GM19463 (cell line): ENCODE results near the gene YOD1.
"Not testable (repeated sequence)": the region's sequence is repeated elsewhere in the genome, so short reads cannot be mapped to it uniquely, and the experiment has no call there.

Experiments
- ATAC-seq: cut with Tn5 transposase; IDR thresholded peaks from one replicate; pipeline ENCODE4 v1.9.1; 2021; ENCODE audit warnings: mild to moderate bottlenecking, moderate library complexity; ENCODE audit not compliant: unreplicated experiment

The YOD1 gene

DNA sequence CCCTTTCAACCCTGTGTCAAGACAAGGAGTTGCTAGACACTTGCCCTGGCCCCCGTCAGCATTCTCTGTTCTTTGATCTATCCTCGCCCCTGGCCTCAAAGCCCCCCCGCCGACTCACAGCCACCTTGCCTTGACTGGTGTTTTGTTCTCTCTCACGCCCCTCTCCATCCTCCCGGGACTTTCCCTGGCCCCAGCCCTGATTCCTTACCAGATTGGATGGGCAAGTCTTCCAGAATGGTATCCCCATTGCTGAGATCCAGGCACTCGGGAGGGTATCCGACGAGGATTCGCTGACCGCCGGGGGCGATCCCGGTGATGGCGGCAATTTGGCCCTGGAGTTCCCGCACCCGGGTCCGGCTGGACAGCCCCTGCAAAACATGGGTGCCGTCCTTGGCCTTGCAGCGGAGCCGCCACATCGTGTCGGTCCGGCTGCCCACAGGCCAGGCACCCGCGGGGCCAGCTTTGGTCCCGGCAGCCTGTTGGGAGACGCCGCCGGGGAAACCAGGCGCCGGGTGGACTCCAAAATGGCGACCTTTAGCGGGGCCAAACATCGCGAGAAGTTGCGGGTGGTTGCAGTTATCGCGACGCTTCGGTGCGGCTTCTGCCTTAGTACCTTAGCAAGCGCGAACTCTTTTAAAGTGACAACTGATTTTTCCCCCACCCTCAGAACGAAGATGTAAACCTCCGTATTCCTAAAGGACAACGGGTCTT is 373 bp downstream of the YOD1 start:
- ATAC-seq: peak; percentile 51

DNA sequence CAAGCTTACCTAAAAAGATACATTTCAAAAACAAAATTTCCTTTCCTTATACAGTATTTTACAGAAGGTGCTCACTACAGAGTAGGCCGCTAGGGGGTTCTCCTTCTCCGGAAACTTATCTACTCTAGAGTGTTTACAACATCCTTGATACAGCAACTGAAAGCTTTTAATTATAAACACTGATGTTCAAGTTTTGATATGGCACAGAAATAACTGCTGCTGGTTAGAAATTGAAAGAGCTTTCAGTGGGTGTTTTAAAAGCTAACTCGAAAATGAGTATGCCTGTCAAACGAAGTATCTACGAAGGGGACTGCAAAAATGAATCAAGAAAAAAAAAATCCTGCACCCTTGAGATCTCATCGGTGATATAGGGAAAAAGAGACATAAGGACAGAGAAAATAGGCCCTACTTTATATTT is 1.0 kb downstream of the YOD1 start:
- peak; percentile 27 for ATAC-seq

DNA sequence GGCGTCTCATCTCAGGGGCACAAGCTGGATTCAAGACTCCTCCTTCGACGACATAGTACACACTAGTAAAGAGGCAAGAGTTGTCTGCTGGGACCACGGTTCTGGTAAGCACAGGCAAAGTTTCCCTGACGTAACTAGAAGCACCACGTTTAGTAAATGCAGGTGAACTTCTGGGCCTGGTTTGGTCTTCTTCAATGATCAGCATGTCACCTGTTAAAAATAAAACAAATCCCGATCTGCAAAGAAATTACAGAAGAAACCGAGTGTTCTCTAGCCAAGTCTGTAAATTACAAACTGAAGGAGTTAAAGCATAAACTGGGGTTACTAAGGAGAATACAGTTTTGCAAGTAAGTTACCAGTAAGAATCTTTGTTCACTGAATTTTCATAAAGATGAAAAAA is 1.5 kb downstream of the YOD1 start:
- ATAC-seq: no peak

DNA sequence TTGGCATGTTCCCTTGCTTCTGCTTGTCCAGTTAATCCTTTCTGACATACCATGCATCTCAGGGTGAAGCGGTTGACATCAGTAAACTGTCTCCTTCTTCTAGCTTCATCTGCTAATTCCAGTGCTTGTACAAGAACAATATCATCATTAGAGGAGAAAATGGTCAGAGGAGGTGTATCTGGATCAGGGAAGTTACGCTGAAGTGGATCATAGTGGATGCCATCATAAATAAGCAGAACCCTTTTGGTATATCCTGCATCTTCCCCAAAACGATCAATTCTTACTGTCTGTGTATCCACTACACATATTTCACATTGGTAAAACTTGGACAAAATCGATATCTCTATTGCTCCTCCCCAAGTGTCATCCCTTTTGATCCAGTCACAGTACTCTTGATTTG is 2.0 kb downstream of the YOD1 start:
- no peak for ATAC-seq

DNA sequence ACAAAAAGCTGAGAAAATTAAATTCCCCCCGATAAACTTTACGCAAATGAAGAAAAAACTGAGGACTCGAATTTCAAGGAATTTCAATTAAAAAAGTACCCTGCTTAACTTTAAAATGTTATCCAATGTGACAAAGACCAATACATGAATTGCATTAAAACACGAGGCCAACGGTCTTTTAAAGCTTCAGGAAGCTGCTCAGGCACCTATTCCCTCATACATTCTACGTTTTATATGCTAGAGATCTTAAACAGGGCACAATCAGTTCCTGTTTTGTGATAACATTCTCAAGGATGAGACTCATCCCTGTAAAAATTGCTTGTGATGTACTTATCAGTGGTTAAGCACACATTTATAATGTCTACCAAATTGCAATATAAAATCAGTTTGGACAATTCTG is 3.0 kb downstream of the YOD1 start:
- ATAC-seq: no peak

DNA sequence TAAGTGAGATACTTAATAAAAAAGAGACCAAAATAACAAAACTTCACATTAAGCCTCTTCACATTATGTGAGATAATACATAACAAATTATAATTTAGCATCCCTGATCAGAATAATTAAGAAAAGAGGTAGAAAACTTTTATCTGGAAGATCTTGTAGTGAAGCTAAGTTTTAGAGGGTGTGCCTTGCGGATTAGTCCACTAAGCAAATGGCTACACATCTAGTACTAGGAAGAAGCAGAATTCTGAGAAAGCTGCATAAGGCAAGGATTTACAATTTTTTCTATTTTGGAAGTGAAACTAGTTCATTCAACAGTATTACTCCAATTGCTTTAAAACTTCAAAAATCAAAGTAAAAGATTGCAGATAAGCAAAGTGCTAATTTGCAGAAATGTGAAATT is 3.5 kb downstream of the YOD1 start:
- no peak for ATAC-seq

DNA sequence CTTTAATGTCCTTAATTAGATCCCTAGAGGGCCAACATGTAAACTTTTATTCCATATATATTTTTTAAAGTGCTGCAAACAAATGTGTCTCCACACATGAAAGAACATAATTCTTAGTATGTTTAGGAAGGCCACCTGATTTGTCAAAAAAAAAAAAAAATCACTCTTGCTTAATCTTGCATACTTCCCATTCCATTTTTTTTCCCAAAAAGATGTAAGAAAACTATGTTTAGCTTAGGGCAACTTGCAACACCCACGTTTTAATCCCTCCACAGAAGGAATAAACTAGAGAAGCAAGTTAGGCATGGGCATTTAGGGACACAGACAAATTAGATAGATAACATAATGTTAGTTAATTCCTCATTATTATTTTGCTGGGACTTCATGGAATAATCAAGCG is 5.6 kb downstream of the YOD1 start:
- no peak for ATAC-seq

DNA sequence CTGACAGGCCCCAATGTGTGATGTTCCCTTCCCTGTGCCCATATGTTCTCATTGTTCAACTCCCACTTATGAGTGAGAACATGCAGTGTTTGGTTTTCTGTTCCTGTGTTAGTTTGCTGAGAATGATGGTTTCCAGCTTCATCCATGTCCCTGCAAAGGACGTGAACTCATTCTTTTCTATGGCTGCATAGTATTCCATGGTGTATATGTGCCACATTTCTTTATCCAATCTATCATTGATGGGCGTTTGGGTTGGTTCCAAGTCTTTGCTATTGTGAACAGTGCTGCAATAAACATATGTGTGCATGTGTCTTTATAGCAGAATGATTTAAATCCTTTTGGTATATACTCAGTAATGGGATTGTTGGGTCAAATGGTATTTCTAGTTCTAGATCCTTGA is 9.6 kb downstream of the YOD1 start:
- not testable (repeated sequence) for ATAC-seq

DNA sequence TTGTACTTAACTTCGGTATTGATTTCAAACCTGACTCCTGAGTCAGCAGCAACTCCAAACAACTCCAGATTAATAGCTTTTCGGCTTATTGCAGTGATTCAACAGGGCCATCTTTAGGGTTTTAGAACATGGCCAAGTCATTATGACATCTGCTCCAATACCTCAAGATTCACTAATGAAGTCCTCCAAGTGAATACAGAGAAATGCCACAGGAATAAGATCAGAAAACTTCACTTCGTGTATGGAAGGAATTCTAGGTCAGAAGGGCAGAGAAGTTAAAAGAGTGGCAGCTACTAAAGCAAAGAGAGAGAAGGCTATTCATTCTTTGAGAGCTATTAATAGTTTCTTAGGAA is 10.9 kb downstream of the YOD1 start:
- no peak for ATAC-seq

DNA sequence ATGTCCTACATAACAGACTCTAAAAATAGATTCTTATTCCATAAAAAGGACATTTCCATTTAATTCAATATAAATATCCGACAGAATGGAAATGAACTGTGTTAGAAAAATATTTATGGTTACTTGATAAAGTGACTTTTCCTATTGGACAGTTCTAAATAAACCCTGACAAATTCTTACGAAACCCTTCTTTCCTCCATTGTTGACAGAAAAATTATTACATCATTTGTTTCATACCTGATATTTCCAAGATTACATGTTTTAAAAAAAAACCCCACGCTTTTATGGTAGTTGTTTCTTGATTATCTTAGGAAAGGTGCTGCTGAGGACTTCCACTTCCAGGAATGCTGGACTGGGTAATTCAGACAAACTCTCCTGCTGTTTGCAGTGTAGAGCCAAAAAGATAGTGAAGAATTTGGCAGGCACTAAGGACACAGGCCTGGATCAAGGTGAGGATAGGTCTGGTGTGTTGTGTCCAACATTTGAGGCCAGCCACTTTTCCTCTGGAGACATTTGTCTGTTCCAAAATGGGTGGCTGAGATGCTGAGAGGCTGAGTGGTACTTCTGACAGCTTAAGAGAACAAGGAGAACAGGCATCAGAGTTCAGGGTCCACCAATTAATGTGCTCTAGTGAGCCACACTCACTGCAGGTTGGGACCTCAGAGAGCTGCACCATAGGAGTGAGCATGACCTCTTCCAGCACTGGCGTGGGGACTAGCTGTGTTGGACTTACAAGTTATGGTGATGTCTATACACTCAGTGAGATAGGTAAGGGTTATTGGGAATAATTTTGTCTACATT is 11.4 kb downstream of the YOD1 start:
- no peak for ATAC-seq

DNA sequence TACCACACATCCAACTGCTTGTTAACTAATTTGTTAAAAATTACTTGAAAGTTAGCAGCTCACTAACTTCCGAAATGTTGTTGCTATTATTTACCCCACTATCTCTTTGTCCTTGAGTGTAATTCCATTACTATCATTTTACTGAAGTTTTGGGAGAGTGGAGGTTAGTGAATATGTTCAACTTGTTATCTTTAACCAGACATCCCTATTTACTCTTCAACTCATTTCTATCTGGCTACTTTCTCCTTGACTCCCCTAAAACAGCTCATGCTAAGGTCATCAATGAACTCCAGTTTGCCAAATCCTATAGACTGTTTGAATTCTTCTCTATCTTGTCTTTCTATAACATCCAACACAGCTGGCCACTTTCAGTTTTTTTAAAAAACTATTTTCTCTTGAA is 14.1 kb downstream of the YOD1 start:
- no peak for ATAC-seq

DNA sequence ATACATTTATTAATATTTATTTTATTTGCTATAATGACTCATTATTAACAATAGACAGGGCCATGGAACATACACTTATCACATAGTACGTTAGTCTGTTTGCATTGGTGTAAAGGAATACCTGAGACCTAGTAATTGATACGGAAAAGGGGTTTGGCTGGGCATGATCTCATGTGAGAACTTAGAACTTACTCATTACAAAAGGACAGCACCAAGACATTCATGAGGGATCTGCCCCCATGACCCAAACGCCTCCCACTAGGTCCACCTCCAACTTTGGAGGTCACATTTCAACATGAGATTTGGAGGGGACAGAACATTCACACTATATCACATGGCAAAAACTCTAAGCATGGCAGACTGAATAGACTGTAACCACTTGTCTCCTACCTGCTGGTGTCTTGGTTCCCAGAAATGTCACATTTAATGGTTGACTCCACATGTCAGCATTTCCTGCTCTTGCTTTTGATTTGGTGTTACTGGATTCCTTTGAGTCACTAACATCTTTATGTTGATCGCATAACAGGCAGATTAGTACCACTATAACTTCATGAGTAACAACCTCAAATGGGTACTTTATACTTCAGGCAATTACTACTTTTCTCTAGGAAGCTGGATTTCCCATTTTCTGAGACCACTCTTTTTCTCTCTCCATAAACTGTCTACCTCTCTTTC is 15.0 kb downstream of the YOD1 start:
- no peak for ATAC-seq

DNA sequence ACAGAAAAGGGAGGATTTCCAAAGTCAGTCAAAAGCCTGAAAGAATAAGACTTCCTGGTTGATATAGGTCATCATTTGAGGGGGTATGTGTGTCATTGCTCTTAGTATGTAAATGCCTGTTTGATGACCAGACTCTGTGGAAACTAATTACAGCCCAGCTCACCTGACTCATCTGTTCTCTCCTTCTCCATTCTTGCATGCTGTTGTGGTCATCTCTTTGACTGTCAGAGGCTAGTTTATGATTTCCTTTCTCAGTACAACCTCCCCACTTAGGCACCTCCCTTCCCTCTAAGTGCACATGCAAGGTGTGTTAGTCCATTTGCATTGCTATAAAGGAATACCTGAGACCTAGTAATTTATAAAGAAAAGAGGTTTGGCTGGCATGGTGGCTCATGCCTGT is 16.0 kb downstream of the YOD1 start:
- ATAC-seq: no peak

DNA sequence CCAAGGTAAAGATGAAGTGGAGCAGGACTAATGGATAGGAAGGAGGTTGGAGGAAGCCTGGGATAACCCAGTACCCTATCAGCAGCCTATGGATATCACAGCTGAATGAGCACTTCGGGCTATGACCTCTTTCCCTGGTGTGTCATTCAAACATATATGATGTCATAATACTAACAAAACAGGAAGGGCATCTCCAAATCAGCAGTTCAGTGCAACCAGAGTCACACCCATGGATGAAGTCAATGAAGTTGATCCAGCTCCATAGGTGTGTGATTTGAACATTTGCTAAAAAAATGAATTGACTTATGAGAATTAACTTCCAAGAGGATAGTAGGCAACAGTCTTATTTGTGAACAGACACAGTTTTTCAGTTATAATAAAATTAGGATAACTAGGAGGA is 16.8 kb downstream of the YOD1 start:
- ATAC-seq: no peak

DNA sequence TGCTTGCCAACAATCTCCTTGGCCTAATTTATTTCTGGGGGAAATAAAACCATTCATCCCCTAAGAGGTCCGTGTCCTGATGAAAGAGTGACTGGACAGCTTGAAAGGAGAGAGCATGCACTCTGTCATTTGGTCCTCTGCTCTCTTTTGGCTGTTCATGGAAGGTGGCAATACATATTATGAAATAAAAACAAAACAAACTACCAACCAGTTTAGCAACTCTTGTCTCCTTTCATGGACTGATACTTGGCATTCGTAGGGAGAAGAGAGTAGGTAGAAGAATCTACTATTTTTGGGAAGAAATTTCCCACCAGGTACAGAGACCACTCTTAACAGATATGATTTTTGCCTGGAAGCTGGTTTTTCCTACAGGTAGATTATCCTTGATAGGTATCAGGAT is 17.7 kb downstream of the YOD1 start:
- ATAC-seq: no peak

DNA sequence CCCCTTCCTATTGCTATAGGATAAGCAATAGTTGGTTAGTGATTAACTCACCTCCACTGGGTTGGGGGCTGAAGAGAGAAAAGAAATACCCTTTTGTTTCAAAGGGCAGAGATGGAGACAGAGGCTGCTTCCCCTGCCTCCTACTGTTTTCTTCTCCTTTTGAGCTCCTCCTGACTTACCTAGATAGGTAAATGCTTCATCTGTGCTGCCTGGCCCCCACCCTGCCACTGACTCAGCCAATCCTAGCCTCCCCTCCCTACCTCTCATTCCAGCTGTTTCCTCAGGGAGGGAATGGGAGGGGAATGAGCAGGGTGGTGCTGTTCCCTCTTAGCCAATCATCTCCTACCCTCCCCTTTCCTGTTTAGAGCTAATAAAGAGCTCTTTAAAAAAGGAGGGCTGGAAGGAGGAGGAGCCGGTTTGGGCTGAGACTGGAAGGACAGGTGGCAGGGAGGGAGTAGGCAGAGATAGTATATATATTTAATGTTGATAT is 18.4 kb downstream of the YOD1 start, which contains the start of gene C1orf116:
Gene C1orf116 (minus strand): TSS at position 229 of the 490 bp plus-strand sequence. CDS start 5,158 bp downstream, outside the sequence.
- ATAC-seq: no peak

DNA sequence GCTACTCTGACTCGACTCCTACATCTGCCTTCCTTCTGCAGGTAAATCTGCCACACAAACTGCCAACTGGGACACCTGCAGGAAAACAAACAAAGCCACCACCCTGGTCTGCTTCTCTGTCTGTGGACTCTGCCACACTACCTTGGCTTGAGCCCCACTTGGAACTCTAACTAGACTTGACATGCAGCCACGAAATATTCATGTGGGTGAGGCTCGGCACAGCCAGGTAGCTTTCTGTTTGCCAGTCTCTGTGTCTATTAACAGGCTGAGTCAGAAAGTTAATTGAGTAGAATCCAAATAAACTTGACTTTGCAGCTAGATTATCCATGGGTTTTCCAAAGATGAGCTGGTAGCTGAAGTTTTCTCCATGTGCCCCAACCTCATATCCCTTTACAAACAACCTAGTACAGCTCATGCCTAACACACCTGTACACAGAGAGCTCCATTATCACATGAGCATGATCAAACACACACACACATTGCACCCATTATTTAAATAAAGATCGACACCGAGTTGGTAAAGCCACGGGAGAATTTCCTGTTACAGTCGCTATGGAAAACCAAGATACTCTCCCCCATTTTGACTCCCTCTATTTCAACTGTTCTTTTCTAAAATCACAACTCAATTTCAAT is 19.3 kb downstream of the YOD1 start:
- ATAC-seq: no peak

DNA sequence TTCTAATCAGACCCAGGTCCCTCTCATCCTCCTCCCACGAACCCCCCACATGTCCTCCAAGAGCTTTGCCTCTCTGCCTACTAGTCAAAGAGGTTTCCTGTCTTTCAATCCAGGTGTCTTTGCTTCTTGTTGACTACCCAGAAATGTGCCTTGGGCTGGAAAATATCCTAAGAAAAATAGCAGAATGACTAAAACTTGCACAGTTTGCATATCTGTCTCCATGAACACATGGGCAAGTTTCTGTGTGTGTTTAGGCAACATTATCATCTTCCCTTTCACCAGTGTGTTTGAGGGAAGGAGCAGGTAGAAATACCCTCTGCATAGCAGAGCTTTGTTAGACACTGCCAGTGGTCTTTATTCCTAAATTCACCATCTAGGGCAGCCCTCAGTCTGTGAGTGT is 20.0 kb downstream of the YOD1 start:
- no peak for ATAC-seq

DNA sequence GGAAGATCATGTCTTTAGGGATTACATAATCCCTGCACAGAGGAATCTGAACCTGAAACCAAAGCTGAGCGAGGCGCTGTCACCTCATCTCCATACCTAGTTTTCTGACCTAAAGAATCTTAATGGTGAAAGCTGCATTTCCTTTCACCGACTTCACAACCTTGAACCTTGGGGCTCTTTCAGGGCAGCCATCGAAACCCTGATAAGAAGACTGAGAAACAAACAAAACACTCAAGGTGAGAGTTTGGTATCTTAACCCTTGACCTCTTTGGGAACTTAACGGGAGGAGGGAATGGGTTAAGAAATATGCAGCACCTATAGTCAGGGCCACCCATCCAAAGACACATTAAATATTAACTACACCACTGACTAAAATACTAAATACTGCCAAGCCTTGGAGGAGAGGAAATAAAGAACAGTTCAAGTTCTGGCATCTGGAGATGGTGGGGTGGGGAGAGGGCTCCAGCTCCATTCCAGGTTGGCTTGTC is 20.4 kb downstream of the YOD1 start:
- ATAC-seq: no peak

DNA sequence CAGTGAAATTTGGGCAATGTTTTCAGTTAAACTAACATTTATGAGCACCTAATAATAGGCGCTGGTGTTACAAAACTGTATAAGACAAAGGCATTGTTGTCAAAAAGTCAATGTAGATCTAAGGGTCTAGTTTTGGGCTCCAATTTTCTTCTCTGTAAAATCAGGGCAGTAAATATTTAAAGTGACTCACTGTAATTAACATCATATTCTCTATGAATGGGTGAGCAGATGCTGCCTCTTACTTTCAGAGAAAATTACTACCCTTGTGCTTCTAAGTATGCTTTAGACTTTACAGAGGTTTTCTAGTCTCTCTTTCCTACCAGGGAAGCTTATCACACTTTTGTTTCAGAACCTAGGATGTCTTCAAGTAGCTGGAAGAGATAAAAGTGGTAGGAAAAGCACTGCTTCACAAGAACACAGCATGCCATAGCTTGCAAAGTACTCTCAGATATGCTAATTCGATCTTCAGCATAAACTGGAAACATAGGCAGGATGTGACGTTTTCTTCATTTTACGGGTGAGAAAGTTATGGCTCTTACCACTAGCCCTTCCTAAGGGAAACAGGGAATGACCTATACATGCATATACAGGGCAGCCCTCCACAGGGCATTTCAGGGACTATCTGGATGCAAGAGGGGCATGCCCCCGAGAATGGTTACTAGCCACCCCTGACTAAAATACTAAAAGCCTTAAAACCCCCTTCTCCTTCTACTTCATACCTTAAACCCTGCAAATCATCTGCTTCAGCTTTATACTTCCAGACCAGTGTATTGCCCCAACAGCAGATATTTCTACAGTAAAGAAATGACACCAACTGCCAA is 21.1 kb downstream of the YOD1 start:
- ATAC-seq: no peak
